Parathyroid adenoma (tissue), 2 donors: Measurements from ENCODE around the gene LHFPL6.

ENCODE experiments used
- H2AFZ ChIP-seq: fragments of 300-600 bp; sonication (generic); one replicate; pipeline ENCODE4 v1.7.0; 2017; ENCODE audit warnings: antibody characterized with exemption, mild to moderate bottlenecking
- H3K27ac ChIP-seq: fragments of 300-600 bp; sonication (generic); one replicate; pipeline ENCODE4 v1.7.0; 2017
- H3K27me3 ChIP-seq: fragments of 300-600 bp; sonication (generic); one replicate; pipeline ENCODE4 v1.7.0; 2017; ENCODE audit warnings: low read length; ENCODE audit not compliant: control insufficient read depth, insufficient read depth
- H3K36me3 ChIP-seq: fragments of 300-600 bp; sonication (generic); one replicate; pipeline ENCODE4 v1.7.0; 2017; ENCODE audit warnings: low read length; ENCODE audit not compliant: control insufficient read depth, insufficient read depth
- H3K4me1 ChIP-seq: fragments of 300-600 bp; sonication (generic); one replicate; pipeline ENCODE4 v1.7.0; 2017; ENCODE audit warnings: control low read depth
- H3K4me2 ChIP-seq: fragments of 300-600 bp; sonication (generic); one replicate; pipeline ENCODE4 v1.7.0; 2017; ENCODE audit warnings: low read length
- H3K4me3 ChIP-seq: fragments of 300-600 bp; sonication (generic); one replicate; pipeline ENCODE4 v1.7.0; 2017; ENCODE audit warnings: low read depth, low read length
- H3K79me2 ChIP-seq: fragments of 300-600 bp; sonication (generic); one replicate; pipeline ENCODE4 v1.7.0; 2017; ENCODE audit warnings: control low read depth
- H3K9ac ChIP-seq: fragments of 300-600 bp; sonication (generic); one replicate; pipeline ENCODE4 v1.7.0; 2017; ENCODE audit warnings: mild to moderate bottlenecking
- H3K9me3 ChIP-seq: fragments of 300-600 bp; sonication (generic); one replicate; pipeline ENCODE4 v1.7.0; 2017; ENCODE audit warnings: low read length; ENCODE audit not compliant: control insufficient read depth
- CTCF ChIP-seq: fragments of 300-600 bp; sonication (generic); IDR thresholded peaks from one replicate; pipeline ENCODE4 v1.7.0; 2017; ENCODE audit warnings: antibody characterized with exemption, mild to moderate bottlenecking
- donor health status: primary hyperparathyroidism.

The LHFPL6 gene

DNA sequence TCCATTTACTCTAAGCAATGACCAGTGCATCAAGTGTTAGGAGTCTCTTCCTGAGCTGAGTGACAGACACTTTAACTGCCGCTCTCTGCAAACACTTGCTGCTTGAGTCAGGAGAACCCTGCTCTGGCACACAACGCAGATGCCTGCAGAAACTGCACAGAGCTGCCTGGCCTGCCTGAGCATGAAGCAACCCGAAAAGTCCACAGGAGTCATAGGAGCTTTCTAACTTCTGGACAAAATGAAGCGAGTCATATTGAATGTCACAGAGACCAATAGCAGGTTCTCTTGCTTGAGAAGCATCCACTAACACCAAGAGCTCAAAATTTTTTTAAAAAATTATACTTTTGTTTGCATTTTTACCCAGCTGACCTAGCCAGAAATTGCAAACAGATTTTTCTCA is 232.4 kb downstream of the LHFPL6 start:
- H3K4me1 ChIP-seq = no peaks in the 10 kb centered on the region
- no peak overlapping the region for H3K9ac ChIP-seq
- H2AFZ ChIP-seq = no peak overlapping the region
- no peaks in the 10 kb centered on the region for H3K79me2 ChIP-seq
- H3K27ac ChIP-seq = no peak overlapping the region
- no peaks in the 10 kb centered on the region for H3K36me3 ChIP-seq
- H3K27me3 ChIP-seq = no peaks in the 10 kb centered on the region
- no peaks in the 10 kb centered on the region for H3K9me3 ChIP-seq
- H3K4me2 ChIP-seq = no peak overlapping the region
- H3K4me3 ChIP-seq = no peak overlapping the region
- no peak for TF ChIP-seq CTCF

DNA sequence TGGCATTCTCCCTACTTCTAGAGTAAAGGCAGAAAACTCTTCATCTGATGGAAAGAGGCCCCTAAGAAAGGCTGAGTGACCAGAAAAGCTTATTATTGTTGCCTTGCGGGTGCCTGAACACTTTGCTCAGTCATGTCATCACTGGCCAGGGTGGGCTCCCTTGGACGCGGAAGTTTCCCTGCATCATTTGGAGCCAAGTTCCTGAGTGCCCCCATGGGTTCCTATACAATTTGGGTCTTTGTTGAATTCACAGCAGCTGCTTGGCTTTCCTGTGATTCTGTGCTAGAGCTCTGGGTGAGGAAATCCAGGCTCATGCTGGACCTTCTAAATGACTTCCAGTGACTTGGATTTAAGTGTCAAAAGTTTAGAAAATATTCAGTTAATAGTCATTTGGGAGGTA is 232.9 kb downstream of the LHFPL6 start:
- no peak overlapping the region for H3K4me2 ChIP-seq
- no peak overlapping the region for H3K9ac ChIP-seq
- H3K9me3 ChIP-seq = no peaks in the 10 kb centered on the region
- no peaks in the 10 kb centered on the region for H3K27me3 ChIP-seq
- no peak for TF ChIP-seq CTCF
- no peaks in the 10 kb centered on the region for H3K4me1 ChIP-seq
- H3K79me2 ChIP-seq = no peaks in the 10 kb centered on the region
- H3K27ac ChIP-seq = no peak overlapping the region
- H3K4me3 ChIP-seq = no peak overlapping the region
- H3K36me3 ChIP-seq = no peaks in the 10 kb centered on the region
- no peak overlapping the region for H2AFZ ChIP-seq

DNA sequence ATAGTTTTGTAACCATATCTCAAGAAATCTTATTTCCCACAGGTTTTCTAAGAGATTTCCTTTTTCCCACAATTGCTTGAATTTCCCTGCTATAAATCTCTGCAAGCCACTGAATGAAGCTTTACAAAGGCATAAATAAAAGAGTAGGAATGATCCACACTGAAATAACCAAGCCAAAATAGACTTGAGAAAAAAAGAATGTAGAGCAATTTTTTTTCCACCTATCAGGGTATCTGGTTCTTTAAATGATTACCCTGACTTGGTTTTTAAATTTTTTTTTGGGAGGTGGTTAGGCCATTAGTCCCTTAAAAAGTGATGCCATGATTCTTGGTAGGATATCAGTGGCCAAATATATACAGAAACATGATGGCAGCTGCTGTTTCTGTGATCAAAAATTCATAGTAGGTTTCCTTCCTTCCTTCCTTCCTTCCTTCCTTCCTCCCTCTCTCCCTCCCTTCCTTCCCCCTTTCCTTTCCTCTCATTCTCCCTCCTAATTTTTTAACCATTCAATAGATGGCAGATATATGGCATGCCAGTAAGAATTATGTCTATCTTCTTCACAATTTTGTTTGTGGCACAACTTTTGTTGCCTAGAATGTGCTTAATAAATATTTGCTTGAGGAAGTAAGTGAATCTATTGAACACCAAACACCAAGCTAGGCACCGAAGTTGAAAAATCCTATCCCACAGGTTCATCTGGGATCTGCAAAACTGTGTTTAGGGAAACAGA is 233.7 kb downstream of the LHFPL6 start:
- no peaks in the 10 kb centered on the region for H3K4me1 ChIP-seq
- no peak overlapping the region for H2AFZ ChIP-seq
- H3K27ac ChIP-seq = no peak overlapping the region
- no peak overlapping the region for H3K9ac ChIP-seq
- no peaks in the 10 kb centered on the region for H3K9me3 ChIP-seq
- H3K36me3 ChIP-seq = no peaks in the 10 kb centered on the region
- no peak for TF ChIP-seq CTCF
- H3K79me2 ChIP-seq = no peaks in the 10 kb centered on the region
- H3K4me3 ChIP-seq = no peak overlapping the region
- H3K4me2 ChIP-seq = no peak overlapping the region
- H3K27me3 ChIP-seq = no peaks in the 10 kb centered on the region

- Histone ChIP-seq H3K9me3 (no peaks in the 10 kb centered on the region), H3K4me2 (no peak overlapping the region), H3K36me3 (no peaks in the 10 kb centered on the region), H3K4me3 (no peak overlapping the region), H2AFZ (no peak overlapping the region), H3K27ac (no peak overlapping the region), H3K27me3 (no peaks in the 10 kb centered on the region), H3K4me1 (no peaks in the 10 kb centered on the region), H3K9ac (no peak overlapping the region), H3K79me2 (no peaks in the 10 kb centered on the region)
- TF ChIP-seq CTCF = no peak
These were observed 237.1 kb downstream of the LHFPL6 start for GRCh38 chr13:39365879-39366278.

DNA sequence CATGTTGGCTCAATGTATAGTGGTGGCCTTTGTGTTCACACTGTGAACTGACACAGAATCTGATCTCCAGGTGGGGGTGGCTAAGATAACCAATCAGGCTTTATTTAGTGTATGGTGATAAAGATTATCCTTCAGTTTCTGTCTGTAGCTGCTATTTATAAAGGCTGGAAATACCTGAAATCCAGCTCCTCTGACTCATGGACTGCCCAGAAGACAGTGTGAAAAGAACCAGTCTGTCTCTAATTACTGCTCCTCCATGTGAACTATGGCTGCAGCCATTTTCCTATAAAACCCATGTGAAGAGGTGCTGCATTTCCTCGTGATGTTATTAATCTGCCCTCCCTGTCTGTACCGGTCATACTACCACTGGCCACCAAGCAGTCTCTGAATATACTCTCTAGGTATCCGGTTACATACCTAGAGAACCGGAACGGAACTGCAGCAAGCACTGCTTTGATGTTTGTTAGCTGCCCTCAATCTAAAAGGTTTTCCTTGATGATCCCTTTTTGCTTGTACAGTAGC is 238.0 kb downstream of the LHFPL6 start:
- TF ChIP-seq CTCF = no peak
- Histone ChIP-seq H2AFZ (no peak overlapping the region), H3K27ac (no peak overlapping the region), H3K79me2 (no peaks in the 10 kb centered on the region), H3K9ac (no peak overlapping the region), H3K4me1 (no peaks in the 10 kb centered on the region), H3K4me3 (no peak overlapping the region), H3K27me3 (no peaks in the 10 kb centered on the region), H3K36me3 (no peaks in the 10 kb centered on the region), H3K9me3 (no peaks in the 10 kb centered on the region), H3K4me2 (peak overlapping the region; percentile 39)
